MM.1S (cell line): ENCODE data around the gene PRKAG3.

Source experiments
- EZH2 ChIP-seq: fragments of 300-600 bp; sonication (generic); optimal IDR thresholded peaks from 2 replicates; pipeline ENCODE3; 2017; ENCODE audit warnings: low read depth, mild to moderate bottlenecking, antibody characterized with exemption, low read length, mixed read lengths
- TF ChIP-seq, protein P1 (sequence below): fragments of 300-600 bp; sonication (generic); IDR thresholded peaks from 2 replicates; pipeline ENCODE4 v1.5.1; 2016; ENCODE audit warnings: antibody characterized with exemption, low read length, mixed read lengths

DNA sequence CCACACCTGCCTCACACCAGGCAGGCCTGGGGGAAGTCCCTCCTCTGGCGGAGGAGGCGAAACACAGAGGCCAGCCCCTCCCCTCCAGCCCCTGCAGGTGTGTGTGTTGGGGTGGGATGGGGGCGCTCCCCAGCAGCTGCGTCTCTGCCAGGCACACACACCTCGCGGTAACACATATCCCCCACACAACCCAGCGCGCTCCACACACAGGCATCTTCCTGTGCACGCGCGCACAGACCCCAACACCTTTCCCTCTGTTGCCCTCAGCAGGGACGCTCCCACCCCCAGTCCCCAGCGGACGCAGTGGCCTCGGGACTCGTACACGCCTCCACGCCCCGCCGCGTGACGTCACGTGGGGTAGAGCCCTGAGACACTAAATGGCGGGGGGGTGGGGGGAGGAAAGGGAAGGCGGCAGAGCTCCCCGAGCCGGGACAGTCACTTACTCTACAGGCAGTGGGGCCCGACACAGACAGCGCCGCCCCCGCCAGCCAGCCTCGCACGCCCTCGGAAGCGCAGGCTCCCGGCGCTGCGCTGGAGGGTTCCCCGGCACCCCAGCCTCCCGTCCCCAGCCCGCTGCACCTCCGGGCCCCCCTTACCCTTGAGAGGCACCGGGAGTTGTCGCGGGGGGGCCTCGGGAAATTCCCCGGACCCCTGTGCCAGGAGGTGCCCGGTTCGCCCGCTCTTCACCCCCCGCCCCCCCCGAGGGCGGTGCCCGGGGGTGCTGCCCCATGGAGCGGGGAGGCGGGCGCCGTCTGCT lies 48.7 kb upstream of the PRKAG3 start, which contains the start of gene WNT10A:
- TF ChIP-seq, protein P1, sequence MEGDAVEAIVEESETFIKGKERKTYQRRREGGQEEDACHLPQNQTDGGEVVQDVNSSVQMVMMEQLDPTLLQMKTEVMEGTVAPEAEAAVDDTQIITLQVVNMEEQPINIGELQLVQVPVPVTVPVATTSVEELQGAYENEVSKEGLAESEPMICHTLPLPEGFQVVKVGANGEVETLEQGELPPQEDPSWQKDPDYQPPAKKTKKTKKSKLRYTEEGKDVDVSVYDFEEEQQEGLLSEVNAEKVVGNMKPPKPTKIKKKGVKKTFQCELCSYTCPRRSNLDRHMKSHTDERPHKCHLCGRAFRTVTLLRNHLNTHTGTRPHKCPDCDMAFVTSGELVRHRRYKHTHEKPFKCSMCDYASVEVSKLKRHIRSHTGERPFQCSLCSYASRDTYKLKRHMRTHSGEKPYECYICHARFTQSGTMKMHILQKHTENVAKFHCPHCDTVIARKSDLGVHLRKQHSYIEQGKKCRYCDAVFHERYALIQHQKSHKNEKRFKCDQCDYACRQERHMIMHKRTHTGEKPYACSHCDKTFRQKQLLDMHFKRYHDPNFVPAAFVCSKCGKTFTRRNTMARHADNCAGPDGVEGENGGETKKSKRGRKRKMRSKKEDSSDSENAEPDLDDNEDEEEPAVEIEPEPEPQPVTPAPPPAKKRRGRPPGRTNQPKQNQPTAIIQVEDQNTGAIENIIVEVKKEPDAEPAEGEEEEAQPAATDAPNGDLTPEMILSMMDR = no peak
- TF ChIP-seq EZH2 = no peak
